PC-3 (cell line): ENCODE data around the gene HAGH. TPM values are rescaled to one million over a fixed set of nuclear protein-coding genes. Genes with fewer than 3 reads are reported as not detected.

ENCODE experiments used
- ATAC-seq: fragments of 200-7000 bp; cut with Tn5 transposase; 2 replicates; pipeline ENCODE4 v1.9.1; 2020; ENCODE audit warnings: mild to moderate bottlenecking, moderate library complexity
- BruUV-seq: library from RNA; stranded (reverse); fragments of 400-500 nt; replicated peaks from 2 replicates; lab custom pipeline; 2021; lab: Mats Ljungman, UMichigan
- CTCF ChIA-PET: fragments of 300-600 bp; sonication (Branson Sonifier 250); formaldehyde crosslinking; loops from one replicate; lab custom pipeline; 2022; ENCODE audit warnings: antibody characterized with exemption; lab: Charles Lee
- POLR2A ChIA-PET: fragments of 300-600 bp; sonication (Branson Sonifier 250); formaldehyde crosslinking; loops from one replicate; lab custom pipeline; 2022; ENCODE audit warnings: antibody characterized with exemption; ENCODE audit not compliant: unreplicated experiment; lab: Charles Lee
- DNase-seq: peaks from one replicate; pipeline ENCODE4 v3.0.0-alpha.2; 2015
- H2AFZ ChIP-seq: fragments of 300-600 bp; sonication (generic); 2 replicates; pipeline ENCODE4 v1.6.0; 2016; ENCODE audit warnings: antibody characterized with exemption, low read length
- H3F3A ChIP-seq: fragments of 300-600 bp; sonication (generic); one replicate; pipeline ENCODE4 v1.6.0; 2017; ENCODE audit warnings: antibody characterized with exemption, low read length, control low read depth, mild to moderate bottlenecking; ENCODE audit not compliant: unreplicated experiment
- H3K27ac ChIP-seq: fragments of 300-600 bp; sonication (generic); 2 replicates; pipeline ENCODE4 v1.5.1; 2016; ENCODE audit warnings: mild to moderate bottlenecking, low read length
- H3K27me3 ChIP-seq: fragments of 300-600 bp; sonication (generic); 2 replicates; pipeline ENCODE4 v1.6.1; 2016; ENCODE audit warnings: low read length, mixed read lengths
- H3K36me3 ChIP-seq: fragments of 300-600 bp; sonication (generic); 2 replicates; pipeline ENCODE4 v1.6.1; 2016; ENCODE audit warnings: low read depth, mixed run types, low read length, mixed read lengths
- H3K4me1 ChIP-seq: fragments of 300-600 bp; sonication (generic); 2 replicates; pipeline ENCODE4 v1.5.1; 2016; ENCODE audit warnings: low read length; ENCODE audit not compliant: insufficient read depth
- H3K4me2 ChIP-seq: fragments of 300-600 bp; sonication (generic); 2 replicates; pipeline ENCODE4 v1.6.0; 2016; ENCODE audit warnings: low read length
- H3K4me3 ChIP-seq: fragments of 300-600 bp; sonication (generic); 2 replicates; pipeline ENCODE4 v1.5.1; 2016; ENCODE audit warnings: mild to moderate bottlenecking, low read length, mixed read lengths
- H3K79me2 ChIP-seq: fragments of 300-600 bp; sonication (generic); 2 replicates; pipeline ENCODE4 v1.6.1; 2017; ENCODE audit warnings: low read length, mixed read lengths
- H3K9ac ChIP-seq: fragments of 300-600 bp; sonication (generic); 2 replicates; pipeline ENCODE4 v1.6.0; 2016; ENCODE audit warnings: mild to moderate bottlenecking, low read length
- H3K9me2 ChIP-seq: fragments of 300-600 bp; sonication (generic); replicated peaks from 2 replicates; pipeline ENCODE4 v1.6.1; 2016; ENCODE audit warnings: mixed run types, low read length, mixed read lengths
- H3K9me3 ChIP-seq: fragments of 300-600 bp; sonication (generic); 2 replicates; pipeline ENCODE4 v1.6.1; 2016; ENCODE audit warnings: low read length, mixed read lengths
- H4K20me1 ChIP-seq: fragments of 300-600 bp; sonication (generic); 2 replicates; pipeline ENCODE4 v1.6.1; 2016; ENCODE audit warnings: low read length, mixed read lengths
- EZH2 ChIP-seq: fragments of 300-600 bp; sonication (generic); IDR thresholded peaks from one replicate; pipeline ENCODE4 v1.6.1; 2017; ENCODE audit warnings: antibody characterized with exemption, mild to moderate bottlenecking, low read length; ENCODE audit not compliant: unreplicated experiment
- EZH2phosphoT487 ChIP-seq: fragments of 300-600 bp; sonication (generic); IDR thresholded peaks from 2 replicates; pipeline ENCODE4 v1.6.1; 2018; ENCODE audit warnings: mild to moderate bottlenecking, antibody characterized with exemption, low read length, borderline replicate concordance
- intact Hi-C: fragments of 100-400 bp; cut with micrococcal nuclease; formaldehyde crosslinking; loops from 2 replicates; pipeline ENCODE4 v1.9.0; 2023
- total RNA-seq: library from RNA; depleted of rRNA; stranded (reverse); fragments of >200 nt; gene quantifications from 2 replicates; pipeline ENCODE4 v1.2.3, GENCODE V29; 2014
- TF ChIP-seq, protein P1 (sequence below): fragments of 300-600 bp; sonication (generic); conservative IDR thresholded peaks from 2 replicates; pipeline ENCODE4 v1.5.1; 2017; ENCODE audit warnings: antibody characterized with exemption, low read depth, mild to moderate bottlenecking, low read length

HAGH gene
- total RNA-seq, 1 experiment from 2014 or later: 99.5 TPM

DNA sequence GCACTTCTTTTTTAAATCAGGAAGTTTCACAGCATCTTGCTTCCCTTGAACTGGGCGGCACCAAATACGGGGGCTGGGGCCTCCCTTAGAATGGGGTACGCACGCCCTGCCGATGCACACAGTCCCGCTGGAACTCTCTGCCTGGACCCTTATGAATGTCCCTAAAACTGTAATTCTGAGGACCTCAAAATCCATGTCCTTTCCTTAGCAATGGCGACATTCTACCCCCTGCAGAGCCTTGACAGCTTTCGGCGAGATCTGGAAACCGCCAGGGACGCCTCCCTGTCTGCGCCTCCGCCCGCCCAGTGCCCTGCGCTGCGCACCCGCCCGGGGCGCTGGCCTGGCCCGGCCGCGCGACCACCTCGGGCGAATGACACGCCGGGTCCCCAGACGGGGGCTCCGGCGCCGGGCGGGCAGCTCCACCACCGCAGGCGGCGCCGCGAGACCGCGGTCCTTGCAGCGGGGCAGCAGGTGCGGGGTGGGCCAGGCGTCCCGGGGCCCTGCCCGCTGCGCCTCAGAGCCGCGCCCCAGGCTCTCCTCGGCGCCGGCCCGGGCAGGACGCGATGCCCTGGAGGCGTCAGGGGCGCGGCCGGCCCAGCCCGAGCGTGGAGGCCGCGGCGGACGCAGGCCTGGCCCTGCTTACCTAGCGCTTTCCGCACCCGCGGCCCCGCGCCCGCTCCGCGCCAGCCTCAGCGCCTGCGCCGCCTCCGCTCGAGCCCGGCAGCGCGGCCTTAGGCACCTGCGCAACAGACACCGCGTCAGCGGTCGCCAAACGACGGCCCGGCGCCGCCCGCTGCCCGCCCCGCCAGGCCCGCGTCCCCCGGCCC, 548 bp downstream of the HAGH start:
- Histone ChIP-seq H3K4me3 (peak overlapping the region; percentile 75), H3K4me2 (peak overlapping the region; percentile 94), H3K36me3 (no peaks in the 10 kb centered on the region), H3K27me3 (no peaks in the 10 kb centered on the region), H4K20me1 (peaks cover 15% of the 10 kb centered on the region; the same call in 1 of the 2 replicates), H3F3A (no peaks in the 10 kb centered on the region), H3K9me3 (no peaks in the 10 kb centered on the region), H3K9ac (peak overlapping the region; percentile 35; the same call in 1 of the 2 replicates), H3K27ac (no peak overlapping the region), H3K9me2 (no peaks in the 10 kb centered on the region), H3K79me2 (peaks cover 54% of the 10 kb centered on the region), H3K4me1 (peaks cover 13% of the 10 kb centered on the region), H2AFZ (no peak overlapping the region)
- ChIA-PET POLR2A (interaction anchor here (0.7 kb wide), 1 partner anchor 204 kb away, joined by 3 read pairs; no protein-coding TSS in a partner anchor), CTCF (no interaction called here)
- TF ChIP-seq EZH2phosphoT487 (no peak), EZH2 (no peak)
- TF ChIP-seq, protein P1, sequence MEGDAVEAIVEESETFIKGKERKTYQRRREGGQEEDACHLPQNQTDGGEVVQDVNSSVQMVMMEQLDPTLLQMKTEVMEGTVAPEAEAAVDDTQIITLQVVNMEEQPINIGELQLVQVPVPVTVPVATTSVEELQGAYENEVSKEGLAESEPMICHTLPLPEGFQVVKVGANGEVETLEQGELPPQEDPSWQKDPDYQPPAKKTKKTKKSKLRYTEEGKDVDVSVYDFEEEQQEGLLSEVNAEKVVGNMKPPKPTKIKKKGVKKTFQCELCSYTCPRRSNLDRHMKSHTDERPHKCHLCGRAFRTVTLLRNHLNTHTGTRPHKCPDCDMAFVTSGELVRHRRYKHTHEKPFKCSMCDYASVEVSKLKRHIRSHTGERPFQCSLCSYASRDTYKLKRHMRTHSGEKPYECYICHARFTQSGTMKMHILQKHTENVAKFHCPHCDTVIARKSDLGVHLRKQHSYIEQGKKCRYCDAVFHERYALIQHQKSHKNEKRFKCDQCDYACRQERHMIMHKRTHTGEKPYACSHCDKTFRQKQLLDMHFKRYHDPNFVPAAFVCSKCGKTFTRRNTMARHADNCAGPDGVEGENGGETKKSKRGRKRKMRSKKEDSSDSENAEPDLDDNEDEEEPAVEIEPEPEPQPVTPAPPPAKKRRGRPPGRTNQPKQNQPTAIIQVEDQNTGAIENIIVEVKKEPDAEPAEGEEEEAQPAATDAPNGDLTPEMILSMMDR: no peak
- ATAC-seq (peak; percentile 56), DNase-seq (peak; percentile 49)
- intact Hi-C loops: no loop called here
- no TSS peak for BruUV-seq

DNA sequence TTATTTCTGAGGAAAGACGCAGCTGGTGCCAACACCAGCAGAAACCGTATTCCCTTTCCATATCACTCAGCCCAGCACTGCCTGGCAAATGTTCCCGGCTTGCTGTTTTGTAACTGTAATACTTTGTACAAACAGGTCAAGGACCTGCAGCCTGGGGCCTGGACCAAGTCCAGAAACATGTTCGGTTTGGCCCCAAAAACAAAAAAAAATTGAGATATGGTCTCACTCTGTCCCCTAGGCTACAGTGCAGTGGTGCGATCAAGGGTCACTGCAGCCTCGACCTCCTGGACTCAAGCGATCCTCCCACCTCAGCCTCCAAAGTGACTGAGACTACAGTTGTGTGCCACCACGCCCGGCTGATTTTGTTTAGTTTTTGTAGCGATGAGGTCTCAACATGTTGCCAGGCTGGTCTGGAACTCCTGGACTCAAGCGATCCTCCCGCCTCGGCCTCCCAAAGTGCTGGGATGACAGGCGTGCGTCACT, 1.2 kb downstream of the HAGH start:
- H3K79me2 ChIP-seq: peaks cover 48% of the 10 kb centered on the region
- no peak for DNase-seq
- H3K9ac ChIP-seq: peak overlapping the region; percentile 35; the same call in 1 of the 2 replicates
- no peak for ATAC-seq
- TSS peak; percentile 50 for BruUV-seq
- peak overlapping the region; percentile 75 for H3K4me3 ChIP-seq
- intact Hi-C loops: no loop called here
- H3K36me3 ChIP-seq: no peaks in the 10 kb centered on the region
- no peaks in the 10 kb centered on the region for H3K27me3 ChIP-seq
- POLR2A ChIA-PET: interaction anchor here (0.7 kb wide), 1 partner anchor 204 kb away, joined by 3 read pairs; no protein-coding TSS in a partner anchor
- no peaks in the 10 kb centered on the region for H3K9me3 ChIP-seq
- H3K4me2 ChIP-seq: peak overlapping the region; percentile 94
- TF ChIP-seq, protein P1: no peak
- TF ChIP-seq EZH2phosphoT487 (no peak), EZH2 (no peak)
- peaks cover 13% of the 10 kb centered on the region for H3K4me1 ChIP-seq
- no peak overlapping the region for H2AFZ ChIP-seq
- H3K9me2 ChIP-seq: no peaks in the 10 kb centered on the region
- H3K27ac ChIP-seq: no peak overlapping the region
- no peaks in the 10 kb centered on the region for H3F3A ChIP-seq
- peaks cover 15% of the 10 kb centered on the region; the same call in 1 of the 2 replicates for H4K20me1 ChIP-seq
- CTCF ChIA-PET: no interaction called here
